EL (cell line): ENCODE data around the gene TMEM239.
"Not testable (repeated sequence)": the region's sequence is repeated elsewhere in the genome, so short reads cannot be mapped to it uniquely, and the experiment has no call there.

Source experiments
- DNase-seq: peaks from one replicate; pipeline ENCODE4 v3.0.0-alpha.2; 2016

Gene TMEM239

DNA sequence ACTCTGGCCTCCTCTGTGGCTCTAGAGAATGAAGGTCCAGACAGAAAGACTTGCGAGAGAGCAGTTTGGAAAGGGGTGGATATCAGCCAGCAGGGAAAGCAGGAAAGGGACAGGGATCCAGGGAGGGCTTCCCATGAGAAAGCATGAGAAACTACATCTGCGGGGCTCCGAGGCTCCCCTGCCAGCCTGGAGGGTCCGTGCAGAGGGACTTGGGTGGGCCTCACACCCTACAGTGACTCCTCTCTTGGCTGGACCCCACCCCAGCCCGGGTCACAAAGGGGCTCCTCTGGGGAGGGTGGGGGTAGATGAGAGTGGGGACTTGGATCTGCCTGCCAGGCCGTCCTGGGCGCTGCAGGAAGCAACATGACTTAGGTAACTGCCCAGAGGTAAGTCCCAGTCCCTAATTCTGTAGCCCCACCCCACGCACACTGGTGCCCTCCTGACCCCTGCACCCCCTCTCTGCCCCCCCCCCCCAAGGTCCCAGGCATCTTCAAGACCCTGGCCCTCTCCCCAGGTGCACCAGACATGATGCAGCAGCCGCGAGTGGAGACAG is at the start of gene TMEM239:
Gene TMEM239, plus strand, starts transcription at position 335 of the 553 bp plus-strand sequence. Its CDS starts 191 bp downstream, at position 526.
- no peak for DNase-seq

DNA sequence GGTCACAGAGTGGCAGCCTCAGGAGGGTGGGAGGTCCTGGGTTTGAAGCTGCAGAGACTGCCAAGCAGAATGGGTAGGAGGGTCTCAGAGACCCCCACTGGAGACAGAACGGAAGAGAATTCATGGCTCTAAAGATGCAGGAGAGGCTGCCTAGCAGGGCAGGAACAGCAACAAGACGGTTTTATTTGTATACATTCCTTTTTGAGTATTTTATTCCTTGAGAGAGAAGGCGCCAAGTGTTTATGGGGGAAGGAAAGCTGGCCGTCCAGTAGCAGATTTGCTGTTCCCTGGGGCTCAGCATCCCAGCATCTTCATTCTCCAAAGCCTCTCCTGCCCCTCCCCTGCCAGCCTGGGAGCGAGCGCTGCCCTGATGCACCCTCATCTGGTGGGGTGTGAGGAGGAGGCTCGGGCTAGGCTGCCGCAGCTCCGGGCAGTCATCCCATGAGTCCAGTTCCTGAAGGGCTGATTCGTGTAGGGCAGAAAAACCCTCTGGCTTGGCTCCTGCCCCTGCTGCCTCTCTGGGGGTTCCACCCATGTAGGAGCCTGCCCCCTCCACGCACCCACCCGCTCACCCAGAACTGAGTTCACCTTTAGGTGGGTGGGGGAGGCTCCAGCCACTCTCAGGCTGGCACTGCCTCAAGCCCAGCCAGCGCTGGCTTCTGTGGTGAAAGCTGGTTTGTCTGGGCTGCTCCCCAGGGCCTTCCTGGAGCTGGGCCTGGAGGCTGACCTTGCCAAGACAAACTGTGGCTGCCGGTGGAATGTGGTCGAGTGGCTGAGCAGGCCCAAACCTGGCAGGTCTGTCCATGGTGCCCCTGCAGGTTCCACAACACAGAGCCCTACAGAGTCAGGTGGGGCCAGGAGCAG is 48.2 kb upstream of the TMEM239 start:
- DNase-seq = peak; percentile 39

DNA sequence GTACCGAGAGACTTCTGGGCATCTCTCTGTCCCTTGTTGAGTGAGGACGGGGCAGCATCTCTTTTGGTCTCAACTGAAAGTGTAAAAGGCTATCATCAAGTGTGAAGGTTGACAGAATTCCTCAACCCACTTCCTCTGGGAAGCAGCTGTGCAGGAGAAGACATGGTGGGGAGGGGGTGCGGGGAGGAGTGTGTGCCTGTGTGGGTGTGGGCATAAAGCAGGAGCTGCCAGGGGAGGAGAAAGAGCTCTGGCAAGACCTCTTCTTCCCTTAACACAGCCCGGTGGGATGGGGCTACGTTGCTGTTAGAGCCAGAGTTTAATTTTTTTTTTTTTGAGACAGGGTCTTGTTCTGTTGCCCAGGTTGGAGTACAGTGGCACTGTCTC is 47.5 kb upstream of the TMEM239 start:
- no peak for DNase-seq

DNA sequence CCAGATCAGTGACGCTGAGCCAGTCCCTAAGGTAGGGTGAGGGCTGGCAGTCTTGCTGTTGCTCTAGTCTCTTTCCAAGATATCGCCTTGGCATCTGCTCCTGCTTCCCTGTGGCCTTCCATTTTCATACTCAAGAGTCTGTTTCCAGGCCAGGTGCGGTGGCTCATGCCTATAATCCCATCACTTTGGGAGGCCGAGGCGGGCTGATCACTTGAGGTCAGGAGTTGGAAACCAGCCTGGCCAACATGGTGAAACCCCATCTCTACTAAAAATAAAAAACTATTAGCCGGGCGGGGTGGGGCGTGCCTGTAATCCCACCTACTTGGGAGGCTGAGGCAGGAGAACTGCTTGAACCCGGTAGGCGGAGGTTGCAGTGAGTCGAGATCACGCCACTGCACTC is 46.1 kb upstream of the TMEM239 start:
- DNase-seq = not testable (repeated sequence)

DNA sequence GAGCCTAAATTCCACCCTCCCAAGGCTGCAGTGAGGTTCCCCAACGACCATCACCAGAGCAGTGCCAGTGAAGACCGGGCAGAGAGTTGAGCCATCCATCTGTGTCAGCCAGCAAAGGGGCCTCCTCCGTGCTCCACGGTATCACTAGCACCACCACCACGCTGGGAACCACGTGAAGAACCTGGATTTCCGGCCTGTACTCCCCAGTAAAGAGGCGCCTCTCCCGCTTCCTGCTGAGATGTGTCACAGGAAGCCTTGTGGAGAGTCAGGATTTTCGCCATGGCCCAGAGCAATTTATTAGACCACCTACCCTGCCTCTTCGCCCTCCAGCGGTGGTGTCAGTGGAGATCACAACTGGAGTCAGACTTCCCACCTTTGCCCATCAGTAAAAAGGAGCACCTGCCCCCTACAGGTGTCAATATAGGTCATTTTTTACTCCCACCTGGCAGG is 44.5 kb upstream of the TMEM239 start:
- peak; percentile 36 for DNase-seq

DNA sequence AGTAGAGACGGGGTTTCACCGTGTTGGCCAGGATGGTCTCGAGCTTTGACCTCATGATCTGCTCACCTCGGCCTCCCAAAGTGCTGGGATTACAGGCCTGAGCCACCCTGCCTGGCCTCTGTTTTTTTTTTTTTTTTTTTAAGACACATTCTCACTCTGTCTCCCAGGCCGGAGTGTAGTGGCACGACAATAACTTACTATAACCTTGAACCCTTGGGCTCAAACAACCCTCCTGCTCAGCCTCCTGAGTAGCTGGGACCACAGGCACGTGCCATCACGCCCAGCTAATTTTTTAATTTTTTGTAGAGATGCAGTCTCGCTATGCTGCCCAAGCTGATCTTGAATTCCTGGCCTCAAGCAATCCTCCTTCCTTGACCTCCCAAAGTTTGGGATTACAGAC is 42.4 kb upstream of the TMEM239 start:
- no peak for DNase-seq

DNA sequence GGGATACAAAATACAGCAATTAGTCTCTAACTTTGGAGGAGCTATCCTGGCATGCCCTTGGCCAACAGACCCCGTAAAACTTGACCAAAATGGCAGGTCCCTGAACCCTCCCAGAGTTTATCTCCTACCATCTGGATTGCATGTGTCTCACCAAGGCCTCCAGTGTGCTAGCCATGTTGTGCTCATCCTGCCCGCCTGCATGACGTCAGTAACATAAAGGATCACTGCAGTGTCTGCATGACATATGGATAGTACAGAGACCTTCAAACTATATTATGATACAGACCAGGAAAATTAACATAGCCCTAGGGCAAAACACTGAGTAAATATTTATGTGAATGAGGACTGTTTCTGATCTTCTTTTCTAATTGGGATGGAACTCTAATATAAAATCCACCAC is 41.0 kb upstream of the TMEM239 start:
- DNase-seq = peak; percentile 34

DNA sequence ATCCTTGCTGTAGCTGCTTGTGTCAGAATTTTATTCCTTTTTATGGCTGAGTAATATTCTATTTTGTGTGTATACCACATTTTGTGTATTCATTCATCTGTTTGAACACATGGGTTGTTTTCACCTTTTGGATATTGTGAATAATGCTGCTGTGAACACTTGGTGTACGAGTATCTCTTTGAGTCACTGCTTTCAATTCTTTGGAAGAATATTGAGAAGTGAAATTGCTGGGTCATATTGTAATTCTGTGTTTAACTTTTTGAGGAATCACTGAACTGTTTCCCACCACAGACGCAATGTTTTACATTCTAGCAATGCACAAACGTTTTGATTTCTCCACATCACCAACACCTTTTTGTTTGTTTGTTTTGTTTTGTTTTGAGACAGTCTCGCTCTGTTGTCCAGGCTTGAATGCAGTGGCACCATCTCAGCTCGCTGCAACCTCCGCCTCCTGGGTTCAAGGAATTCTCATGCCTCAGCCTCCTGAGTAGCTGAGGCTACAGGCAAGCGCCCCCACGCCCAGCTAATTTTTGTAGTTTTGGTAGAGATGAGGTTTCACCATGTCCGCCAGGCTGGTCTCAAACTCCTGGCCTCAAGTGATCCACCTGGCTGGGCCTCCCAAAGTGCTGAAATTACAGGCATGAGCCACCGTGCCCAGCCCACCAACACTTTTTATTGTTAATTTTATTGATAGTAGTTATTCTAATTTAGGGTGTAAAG is 37.4 kb upstream of the TMEM239 start:
- DNase-seq = no peak

DNA sequence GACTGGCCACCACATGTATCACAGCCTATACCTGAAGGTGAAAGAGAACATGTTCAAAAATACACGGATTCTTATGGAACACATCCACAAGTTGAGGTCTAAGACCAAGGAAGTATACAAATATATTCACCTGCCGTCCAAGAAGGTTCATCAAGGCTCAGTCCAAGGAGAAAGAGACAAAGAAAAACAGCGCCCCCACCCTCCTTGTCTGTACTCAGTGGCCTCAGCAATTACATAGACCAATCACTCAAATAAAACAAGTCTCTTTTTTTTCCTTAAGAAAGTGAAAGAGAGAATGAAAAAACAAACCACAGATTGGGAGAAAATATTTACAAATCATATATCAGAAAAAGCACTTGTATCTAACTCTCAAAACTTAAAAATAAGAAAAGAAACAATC is 35.2 kb upstream of the TMEM239 start:
- no peak for DNase-seq

DNA sequence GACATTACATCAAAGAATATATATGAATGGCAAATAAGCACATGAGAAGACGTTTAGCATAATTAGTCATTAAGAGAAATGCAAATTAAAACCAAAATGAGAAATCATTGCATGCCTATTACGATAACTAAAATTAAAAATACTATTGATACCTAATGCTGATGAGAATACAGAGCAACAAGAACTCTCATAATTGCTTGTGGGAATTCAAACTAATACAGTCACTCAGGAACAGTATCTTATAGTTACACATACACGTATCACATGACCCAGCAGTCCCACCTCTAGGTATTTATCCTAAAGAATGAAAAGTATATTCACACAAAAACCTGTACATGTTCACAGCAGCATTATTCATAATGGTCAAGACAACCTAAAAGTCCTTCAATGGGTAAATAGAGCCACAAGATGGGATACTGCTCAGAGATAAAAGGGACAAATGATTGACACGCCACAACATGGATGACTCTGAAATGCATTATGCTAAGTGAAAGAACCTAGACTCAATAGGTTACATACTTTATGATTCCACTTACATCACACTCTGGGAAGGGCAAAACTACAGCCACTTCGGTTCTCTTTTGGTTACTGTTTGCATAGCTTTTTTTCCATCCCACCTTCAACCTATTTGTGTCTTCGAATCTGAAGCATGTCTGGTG is 32.1 kb upstream of the TMEM239 start:
- DNase-seq = no peak

DNA sequence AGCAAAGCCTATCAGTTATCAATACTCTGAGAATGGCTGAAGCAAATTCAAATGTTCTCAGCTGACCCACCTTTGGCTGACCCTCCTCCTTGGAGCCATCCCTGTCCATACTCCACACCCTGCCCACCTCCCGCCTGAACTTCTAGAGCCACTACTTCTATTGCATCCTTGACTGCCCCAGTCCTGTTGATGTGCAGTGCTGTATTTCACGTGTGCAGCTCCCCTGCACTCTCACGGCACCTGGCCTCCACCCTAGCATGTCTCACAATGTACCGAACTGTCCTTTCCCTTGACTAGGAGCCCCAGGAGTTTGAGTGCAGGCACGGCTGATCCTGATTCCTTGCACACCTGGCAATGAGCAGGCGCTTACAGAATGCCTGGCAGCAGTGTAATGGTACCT is 22.7 kb upstream of the TMEM239 start:
- no peak for DNase-seq

DNA sequence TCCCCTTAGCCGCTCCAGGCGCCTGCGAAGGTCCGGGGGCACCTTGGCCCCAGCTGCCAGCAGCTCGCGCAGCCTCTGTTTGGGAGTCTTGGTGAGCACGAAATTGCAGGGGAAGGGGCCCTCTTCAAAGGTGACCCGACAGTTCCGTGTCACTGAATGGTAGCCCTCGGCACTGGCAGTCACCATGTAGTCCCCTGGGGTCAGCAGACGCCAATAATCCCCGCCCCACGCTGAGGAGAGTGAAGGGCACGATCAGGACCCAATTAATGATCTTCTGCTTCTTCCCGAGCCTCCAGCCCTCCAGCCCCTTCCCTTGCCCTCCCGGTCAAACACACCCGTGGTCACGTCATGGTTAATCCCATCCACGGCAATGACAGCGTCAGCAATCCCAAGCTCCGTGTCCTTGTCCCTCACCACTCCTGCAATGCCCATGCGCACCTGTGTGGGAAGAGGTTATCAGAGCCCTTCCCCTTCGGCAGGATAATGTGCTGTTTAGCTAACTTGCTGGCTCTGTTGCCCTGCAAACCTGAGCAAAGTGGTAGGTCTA is 21.9 kb upstream of the TMEM239 start:
- no peak for DNase-seq

DNA sequence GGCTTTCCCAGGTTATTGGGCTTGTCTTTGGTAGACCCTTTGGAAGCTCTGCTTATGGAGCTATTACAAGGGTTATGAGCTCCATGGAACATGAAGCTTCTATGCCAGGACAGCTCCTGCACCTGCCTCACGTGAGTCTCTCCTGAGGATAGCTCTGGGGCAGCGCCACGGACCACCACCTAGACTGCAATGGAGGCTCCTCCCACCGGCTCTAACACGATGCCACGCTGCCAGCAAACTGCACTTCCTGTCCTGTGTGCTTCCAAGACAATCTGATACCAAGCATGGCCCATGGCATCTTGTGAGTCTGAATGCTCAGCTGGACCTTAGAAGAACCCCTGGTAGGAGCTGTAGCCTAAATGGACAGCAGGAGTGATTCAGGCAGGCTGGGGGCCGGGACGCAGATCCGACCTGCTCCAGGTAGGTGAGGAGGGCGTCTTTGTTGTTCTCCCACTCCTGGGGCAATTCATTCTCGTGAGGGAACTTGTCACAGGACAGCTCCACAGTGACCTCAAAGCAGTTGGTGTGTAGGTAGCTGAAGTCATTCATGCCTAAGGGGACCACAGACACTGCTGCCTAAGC is 21.2 kb upstream of the TMEM239 start:
- no peak for DNase-seq

DNA sequence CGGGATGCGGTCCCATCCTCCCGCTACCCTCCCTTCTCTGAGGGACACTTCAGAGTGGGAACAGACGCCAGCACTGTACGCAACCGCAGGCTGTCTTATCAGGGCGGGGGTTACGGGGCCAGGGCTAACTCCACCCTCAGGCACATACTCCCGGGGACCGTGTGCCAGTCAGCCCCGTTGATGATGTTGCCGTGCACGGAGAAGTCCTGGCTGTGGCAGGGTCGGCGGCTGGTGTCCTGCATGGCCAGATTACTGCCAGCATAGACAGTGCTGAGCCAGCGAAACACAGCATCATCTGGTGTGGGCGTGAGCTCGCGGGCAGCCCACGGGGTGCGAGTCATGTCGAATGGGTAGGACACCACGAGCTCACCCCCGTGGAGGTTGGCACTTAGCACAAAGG is 20.7 kb upstream of the TMEM239 start:
- no peak for DNase-seq

DNA sequence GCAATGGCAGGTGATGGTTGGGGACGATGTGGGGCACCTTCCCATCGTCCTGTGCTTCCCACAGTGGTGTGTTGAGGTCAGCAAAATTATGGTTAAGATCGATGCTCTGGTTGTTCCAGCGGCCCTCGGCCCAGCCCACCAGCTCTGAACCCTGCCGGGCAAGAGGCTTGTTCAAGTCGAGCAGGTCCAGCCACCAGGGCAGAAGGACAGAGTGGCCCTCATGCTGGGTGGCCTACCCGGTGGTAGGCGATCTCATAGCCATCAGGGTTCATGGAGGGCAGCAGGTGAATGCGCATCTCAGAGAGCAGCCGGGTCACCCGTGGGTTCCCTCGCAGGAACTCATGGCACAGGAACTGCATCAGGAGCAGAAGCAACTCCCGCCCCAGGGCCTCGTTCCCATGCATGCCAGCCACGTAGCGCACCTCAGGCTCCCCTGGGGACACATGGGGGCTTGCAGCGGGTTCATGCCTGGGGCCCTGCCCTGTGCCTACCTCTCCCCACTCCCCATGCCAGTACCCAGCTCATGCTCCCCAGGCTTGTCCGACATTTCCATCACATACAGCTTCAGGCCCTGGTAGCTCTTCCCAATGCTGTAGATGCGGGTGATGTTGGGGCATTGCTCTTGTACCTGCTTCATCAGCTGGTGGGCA is 20.0 kb upstream of the TMEM239 start:
- no peak for DNase-seq

DNA sequence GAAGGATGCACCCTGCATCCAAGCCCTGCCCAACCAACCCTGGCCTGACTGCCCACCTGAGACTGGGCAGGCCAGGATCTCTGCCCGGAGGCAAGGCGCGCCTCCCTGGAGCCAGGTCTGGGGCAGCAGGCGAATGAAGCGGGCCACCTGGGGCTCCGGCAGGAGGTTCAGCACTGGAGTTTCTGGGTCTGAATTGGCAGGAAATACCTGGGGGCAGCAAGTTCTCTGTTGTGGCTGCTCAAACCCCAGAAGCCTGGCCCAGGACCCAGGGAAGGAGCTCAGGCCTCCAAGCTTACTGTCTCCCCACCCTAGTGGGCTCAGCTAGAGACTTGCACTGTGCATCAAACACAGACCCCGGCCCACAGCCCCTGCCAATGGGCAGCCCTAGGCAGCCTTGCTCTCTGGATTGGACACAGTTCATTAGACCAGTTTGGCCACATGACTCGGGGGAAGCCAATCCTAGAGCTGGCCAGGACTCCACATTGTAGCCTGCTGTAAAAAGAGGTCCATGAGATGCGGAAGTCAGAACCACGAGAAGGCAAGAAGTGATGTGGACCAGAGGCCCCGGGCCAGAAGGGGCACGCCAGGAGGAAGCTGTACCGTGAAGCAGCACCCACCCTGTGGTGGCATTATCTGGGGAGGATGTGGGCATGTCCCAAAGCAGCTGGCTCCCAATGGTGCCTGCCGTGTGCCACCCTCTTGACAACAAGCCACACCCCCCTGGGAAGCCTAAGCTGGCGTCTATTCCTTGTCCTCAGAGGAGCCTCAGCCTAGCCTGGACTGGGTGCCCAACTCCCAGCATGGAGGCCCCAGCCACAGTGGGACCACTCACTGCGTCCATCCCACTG is 18.8 kb upstream of the TMEM239 start:
- no peak for DNase-seq

DNA sequence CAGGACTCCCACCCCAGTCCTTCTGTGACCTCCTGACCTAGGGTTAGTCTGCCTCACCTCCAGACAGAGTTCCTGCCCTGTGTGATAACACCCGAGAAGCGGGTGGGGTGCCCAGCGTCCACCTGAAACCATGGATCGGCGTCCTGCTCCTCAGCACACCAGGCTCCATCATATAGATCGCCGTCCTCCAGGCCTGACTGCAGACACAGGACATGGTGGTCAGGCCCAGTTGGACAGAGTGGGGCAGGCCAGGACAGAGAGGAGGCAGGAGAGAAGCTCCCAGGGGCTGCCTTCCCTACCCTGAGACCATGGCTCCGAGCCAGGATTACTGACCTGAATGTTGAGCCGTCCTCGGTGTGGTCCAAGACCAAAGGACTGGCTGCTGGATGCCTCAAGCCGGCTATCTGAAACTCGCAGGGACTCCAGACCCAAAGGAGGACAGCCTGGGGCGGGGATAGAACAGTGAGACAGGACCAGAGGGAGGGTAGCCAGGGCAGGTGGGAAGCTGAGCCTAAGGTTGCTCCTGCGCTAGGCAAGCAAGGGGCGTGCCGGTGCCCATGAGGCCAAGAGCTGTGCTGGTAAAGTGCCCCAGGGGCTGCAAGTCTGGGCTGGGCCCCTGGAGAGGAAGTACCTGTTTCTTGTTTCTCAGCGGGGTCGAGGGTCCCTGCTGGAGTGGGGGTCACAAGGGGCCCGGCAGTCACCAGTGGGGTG is 17.9 kb upstream of the TMEM239 start:
- no peak for DNase-seq

DNA sequence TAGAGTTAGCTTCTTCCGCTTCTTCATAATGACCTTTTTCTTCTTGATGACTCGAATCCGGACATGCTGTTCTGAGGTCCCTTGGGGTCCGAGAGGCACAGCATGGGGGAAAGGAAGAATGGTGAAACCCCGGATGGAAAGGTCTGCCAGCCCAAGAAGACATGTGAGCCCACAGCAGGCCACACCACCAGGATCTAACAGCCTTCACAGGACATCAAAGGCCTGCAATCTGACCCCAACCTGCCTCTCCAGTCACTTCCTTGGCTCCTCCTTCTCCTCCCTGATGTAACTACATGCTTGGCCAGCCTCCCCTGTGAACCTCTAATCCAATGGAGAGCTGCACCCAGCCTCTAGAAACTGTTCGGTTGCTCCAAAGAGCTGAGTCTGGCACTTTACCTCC is 17.4 kb upstream of the TMEM239 start:
- DNase-seq = no peak

DNA sequence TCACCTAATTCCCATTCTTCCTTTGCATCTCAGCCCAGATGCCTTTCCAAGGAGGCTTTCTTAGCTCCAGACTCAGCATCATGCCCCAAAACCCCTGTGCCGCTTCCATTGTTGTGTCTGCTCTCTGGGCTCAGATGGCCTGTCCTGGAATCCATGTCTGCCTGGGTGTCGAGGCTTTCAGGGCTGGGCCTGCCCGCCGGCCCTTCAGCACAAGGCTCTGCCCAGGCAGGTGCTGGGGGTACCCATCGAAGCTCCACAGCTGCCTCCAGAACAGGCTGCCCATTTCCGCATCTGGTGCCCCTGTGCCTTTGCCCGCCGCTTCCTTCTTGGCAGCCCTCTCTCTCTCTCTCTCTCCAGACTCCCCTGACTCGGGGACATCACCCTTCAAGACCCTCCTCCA is 16.9 kb upstream of the TMEM239 start:
- DNase-seq = no peak

DNA sequence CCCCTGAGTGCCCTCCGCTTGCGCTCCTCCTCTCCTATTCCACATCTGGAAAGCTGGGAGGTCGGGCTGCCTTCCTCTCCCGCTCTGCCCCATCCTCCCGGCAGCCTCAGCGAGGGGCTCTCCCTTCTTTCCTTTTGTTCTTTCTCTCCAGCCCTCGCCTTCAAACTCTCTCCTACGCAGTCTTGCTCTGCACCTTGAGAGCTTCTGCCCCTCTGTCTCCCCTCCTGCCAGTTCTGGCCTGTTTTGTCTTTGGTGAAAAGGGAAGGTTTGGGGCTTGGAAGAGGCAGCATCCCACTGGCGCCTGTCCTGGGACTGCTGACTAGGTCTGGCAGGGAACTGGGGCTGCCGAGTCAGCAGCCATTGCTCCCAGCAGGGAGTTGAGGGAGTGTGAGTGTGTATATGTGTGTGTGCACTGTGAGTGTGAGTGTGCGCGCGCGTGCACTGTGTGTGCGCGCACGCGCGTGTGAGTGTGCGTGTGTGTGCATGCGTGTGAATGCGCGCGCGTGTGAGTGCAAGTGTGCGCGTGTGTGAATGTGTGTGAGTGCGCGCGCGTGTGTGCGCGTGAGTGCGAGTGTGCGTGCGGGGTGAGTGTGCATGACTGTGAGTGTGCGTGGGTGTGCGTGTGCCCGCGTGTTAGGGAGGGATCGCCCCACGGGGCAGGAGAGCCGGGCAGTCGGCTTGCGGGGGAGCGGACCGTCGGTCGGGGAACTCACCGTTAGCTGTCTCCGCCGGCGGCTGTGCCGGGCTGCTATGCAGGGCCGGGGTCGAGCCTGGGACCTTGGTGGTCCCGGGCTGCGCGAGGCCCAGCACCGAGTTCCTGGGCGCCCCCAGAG is 16.3 kb upstream of the TMEM239 start:
- DNase-seq = no peak
